ENCODE data around the gene SLC8A3. TPM values are rescaled to one million over a fixed set of nuclear protein-coding genes. Genes with fewer than 3 reads are reported as not detected.
A peak's percentile ranks its signal among the peaks of the same experiment; 100 is the strongest.

Gene SLC8A3
- polyA plus RNA-seq, 1 donor = 0.62 TPM

DNA sequence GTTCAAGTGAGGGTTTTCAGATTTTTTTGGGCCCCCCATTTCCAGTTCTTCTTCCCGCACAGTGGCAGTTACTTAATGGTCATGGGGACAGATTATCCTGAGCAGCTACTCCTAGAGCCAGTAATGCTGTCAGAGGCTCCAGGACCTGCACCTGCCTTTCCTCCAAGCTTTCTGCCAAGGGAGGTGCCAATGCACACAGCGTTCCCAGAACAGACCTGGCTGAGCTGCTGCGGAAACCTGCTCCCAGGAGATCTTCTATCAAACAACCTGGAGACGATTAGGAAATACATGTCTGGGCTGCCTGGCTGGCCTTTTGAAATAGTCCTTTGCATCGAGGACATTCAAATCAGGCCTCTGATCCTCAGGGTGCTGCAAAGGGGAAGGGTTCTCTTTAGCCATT is 120.9 kb downstream of the SLC8A3 start:
- DNase-seq = no peak

DNA sequence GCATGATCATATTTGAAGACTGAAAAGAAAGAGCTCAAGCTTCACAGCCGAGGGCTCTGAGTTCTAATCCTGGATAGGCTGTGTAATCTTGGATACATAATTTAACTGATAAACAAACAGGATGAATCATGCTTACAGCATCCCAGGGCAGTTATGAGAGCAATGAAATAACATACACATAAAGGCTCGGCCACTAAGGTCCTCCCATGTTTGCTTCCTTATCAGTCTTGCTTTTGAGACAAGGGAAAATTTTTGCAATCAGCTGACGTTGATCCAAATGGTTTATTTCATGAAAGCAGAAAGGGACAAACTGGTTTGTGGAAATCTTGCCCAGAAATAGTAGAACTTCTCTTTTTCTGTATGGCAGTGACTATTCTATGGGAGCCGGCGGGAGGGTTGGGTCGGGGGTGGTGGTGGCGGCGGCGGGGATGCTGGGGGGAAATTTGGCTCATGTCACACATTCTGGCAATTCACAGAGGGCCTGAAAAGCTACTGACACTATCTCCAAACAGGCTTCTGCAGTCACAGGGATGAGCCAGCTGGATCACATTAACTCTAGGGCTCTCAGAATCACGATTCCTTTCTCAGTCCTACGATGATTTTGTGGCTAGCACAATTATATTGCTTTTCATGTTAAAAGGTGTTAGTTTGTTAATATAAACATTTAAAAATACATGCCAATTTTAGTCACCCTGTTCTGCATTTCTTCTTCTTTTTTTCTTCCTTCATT is 124.5 kb downstream of the SLC8A3 start:
- DNase-seq = no peak

DNA sequence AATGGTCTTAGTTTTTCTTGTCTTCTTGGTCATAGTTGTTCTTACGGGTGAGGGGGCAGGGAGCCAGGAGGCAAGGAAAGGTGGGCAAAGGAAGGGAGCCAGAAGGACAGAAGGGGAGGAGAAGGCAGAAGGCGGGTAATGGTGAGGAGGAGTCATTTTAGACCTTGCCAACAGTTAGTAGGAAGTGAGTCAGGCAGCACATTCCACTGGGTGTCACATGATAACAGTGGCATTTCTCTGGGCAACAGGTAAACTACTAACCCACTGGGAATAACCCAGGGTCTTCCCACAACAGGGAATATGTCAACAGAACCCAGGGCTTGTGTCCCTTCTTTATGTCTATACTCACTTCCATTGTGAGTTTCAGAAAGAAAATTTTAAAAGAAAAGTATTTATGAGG is 127.6 kb downstream of the SLC8A3 start:
- DNase-seq = no peak

DNA sequence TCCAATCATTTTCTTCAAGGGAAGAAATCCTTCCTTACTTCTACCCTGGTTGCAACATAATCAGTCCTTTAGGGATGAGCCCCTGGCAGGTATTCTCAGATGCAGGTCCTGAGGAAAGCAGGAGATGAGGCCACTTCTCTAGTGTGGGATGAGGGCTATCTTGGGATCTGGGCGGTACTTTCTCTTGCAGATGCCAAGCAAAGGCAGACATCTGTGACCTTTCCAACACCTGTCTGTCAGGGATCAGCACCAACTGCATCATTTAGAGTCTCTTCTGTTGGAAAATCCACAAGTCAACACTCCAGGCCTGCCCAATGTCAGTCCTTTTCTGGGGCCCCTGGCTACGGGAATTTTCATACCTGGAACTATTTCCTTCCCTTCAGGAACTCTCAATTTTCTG is 129.2 kb downstream of the SLC8A3 start:
- DNase-seq = no peak

DNA sequence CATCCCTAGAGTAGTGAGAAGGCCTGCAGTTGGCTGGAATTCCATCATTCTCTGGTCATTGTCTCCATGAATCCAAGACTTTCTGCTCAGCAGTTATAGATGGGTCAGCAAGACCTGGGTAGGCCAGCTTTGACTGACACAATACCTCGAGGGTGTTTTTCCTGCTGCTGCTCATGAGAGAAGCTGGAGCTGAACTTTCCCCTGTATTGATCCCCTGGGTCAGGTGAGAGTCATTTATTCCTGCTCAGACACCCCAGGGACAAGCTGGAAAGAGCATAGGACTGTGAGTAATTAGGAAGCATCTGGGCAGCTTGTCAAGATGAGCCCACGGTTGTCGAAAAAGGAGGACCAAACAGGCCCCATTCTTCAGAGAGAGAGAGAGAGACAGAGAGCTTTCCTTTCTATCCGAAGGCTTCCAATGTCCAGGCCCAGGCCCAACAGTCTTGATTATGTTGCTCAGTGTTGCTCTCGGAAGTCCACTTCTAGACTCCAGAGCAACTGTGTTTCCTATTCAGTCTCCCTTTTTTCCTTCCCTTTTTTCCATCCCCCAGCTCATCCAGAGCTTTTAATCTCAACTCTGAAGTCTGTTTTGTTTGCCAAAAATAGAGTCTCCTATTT is 131.1 kb downstream of the SLC8A3 start:
- DNase-seq = no peak

DNA sequence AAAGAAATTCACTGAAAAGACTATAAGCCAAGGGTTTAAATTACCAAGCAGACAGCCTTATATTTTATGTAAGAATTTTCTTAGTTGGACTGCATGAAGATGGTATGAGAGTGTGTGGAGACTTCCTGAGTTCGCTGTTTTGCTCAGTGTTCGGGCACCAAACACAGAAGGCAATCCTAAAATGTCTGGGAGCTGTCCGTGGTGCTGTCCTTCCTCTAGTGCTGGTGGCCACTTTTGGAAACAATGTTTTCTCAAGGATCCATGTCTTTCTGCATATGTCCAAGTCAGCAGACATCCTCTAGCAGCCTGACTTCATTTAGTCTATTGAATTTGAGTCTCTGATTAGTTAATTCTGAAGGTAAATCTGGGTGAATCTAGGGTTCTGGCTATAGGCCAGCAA is 135.8 kb downstream of the SLC8A3 start:
- DNase-seq = peak; percentile 59

DNA sequence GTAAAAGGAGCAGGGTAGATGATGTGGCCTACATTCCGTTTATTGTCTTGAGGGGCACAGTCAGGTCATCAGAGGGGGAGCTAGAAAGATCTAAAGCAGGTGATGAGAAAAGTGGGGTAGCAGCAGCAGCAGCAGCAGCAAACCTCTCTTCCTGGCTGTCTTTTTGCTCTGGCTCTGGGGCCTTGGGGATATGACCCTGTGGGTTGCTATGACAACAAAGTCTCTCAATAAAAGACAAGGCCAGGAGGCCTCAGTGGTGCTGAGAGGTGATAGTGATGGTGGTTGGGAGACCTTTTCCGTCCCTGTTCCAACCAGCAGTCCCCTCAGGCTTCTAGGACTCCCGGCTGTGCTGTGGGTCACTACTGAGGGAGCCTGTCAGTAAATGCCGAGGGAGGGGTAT is 138.6 kb downstream of the SLC8A3 start:
- no peak for DNase-seq

DNA sequence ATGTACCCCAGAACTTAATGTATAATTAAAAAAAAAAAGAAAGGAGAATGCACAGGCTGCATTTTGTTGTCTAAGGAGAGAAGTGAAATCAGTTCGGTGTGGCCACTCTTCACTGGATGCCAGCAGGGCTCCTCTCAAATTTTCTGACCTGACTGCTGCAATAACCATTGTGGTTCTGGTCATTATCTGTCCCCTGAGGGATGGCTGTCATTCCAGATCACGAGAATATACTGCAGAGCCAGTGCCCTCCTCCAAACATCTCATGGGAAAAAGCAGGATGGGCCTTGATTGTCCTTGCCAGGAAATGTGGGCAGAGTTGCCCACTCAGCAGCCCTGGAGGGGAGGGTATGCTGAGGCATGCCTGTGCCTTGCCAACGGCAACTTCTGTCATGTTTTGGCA is 139.1 kb downstream of the SLC8A3 start:
- DNase-seq = no peak

DNA sequence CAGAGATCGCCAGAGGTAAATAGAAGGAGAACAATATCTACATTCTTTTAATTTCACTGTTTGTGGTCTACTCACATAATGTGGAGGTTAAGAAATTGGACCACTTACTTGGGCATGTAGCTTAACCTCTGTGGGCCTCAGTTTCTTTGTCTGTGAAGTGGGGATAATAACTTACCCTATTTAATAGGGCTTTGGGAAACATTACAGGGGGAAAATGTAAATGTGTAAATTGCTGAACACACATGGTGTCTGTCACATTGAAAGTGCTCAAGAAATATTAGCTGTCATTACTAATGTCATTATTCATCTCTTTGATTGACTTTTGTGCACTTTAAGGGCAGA is 140.5 kb downstream of the SLC8A3 start:
- DNase-seq = no peak

DNA sequence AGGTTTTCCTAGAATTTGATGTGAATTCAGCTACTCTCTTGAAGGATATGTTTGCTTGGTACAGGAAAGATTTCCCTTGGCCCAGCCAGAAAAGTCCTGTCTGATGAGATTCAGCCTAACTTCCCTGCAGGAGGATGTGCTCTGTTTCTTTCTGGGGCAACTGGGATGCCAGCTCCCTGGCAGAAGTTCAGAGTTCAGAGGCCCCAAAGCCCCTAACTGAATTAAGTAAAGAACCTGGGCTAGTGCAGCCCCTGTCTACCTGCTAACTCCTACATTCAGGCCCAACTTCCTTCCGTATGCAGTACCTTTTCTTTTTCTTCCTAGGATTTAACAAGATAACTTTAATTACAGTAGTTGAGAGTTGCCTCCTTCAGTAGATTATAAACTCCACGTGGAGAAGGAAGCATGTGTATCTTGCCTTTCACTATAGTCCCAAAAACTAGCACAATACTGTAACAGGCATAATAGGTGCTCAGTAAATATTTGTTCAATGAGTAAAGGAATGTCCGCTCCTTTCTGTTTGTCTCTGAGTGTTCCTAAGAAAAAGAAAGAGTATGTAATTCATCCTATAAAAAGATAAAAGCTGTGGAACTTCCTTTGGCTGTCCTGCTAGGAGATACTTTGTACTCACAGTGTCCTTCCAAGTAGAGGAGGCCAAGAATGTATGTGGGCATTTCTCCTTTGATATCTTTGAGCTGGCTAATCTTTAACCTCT is 141.0 kb downstream of the SLC8A3 start:
- DNase-seq = no peak

DNA sequence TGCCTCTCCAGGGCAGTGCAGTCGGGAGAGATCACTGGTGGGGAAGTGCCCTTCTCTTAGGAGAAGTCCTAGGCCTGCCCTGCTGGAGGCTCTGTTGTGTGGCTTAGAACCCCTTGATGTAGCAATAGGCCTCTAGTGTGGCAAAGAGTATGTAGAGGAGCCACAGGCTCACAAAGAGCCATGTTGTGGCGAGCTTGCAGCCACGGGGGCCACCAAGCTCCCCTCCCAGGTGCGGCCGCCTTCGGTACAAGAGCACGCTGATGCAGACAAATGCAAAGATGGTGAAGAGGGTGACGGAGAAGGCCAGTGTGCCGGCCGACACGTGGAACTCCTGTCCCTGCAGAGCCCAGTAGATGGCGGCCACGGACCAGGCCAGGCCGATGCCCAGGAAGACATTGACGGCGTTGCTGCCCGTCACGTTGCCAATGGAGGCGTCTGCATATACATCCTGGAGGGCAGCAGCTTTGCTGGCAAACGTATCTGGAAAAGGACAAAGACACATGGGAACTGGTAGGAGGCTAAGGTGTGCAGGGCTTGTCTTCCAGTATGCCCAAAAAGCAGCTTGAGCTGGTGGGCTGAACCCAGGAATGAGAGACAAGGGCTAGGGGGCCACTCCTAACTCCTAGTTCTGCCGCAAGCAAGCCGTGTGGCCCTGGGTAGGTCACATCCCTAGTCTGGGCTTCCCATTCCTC is 142.8 kb downstream of the SLC8A3 start:
- DNase-seq = peak; percentile 32

DNA sequence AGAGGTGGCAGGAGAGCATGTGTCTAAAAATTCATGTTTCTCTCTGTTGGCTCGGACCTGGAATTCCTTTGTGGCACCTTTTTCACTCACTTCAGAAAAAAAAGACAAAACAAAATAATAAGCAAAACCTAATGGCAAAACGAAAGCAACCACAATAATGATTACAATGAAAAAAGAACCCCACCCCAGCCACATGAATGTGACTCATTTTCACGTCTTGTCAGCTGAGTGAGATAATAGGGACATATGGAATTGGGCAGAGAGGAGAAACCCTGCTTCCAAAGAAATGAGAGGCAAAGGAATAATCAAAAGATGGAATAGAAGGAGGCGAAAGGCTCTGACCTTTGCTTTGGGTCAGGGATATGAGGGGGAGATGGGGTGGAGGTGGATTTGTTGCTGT is 143.4 kb downstream of the SLC8A3 start:
- no peak for DNase-seq

DNA sequence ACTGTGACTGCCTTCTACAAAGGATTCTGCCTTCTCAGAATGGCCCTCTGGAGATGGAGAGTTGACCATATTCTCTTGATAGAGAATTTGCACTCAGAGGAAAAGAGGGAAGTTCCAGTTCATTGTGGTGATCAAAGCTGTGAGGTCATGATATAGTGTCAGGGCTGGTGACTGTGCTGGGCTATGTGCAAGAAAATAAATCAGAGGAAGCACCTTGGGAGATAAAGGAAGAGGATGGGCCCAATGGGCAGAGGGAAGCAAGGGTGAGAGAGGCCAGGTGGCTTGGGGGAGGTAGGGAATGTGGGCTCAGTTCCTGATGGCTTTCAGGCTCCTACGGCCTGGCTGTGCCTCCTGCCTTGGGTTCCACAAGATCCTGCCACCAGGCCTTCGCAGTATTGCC is 145.8 kb downstream of the SLC8A3 start:
- no peak for DNase-seq

DNA sequence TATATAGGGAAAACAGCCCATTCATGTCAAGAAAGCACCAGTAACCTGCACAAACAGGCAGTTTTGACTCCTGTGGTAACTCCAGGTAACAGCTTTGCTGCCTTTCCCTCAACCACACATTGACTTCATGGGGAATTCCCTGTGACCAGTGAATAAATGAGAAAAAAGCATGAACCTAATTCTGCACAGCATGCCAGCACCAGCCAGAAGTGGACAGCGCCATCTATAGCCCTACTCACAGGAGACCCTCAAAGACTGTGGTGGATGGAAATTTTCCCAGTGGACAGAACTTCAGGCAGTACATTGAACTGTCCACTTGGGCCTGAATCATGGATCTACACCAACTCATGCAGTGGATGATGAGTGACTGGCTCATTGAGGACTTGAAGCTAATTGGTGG is 152.1 kb downstream of the SLC8A3 start:
- no peak for DNase-seq

DNA sequence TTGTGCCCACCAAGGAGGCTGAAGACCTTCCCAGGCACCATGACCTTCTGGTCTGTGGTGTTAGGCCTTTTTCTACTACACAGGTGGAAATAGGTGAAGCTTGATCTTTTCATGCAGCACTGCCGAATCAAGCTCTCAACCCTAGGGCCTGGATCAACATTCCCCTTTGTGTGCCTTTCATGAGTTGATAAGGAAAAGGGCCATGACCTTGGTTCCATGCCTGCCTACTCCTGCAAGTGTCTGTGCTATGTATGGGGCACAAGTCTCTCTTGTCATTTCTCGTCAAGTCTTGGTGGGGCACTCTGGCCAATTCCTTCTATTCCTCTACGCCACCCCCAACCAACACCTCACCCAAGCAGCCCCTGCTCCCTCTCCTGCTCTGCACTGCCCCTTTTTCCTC is 154.5 kb downstream of the SLC8A3 start:
- no peak for DNase-seq

DNA sequence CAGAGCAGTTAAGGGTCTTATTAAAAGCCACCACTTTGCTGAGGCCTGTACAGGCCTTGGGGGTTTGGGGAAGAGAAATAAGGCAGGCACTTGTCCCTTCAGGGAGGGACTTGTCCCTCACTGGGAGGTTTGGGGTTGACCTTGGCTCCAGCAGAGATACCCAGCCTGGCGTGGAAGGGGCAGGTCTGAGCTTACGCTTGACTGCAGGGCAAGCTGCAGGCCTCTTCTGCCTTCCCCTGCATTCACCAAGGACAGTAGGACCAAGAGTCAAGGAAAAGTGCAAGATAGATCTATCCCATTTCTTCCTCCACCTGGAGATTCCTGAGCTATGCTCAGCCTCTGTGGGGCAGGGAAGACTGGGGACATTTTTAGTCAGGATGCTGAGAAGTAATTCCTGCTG is 155.2 kb downstream of the SLC8A3 start:
- no peak for DNase-seq

DNA sequence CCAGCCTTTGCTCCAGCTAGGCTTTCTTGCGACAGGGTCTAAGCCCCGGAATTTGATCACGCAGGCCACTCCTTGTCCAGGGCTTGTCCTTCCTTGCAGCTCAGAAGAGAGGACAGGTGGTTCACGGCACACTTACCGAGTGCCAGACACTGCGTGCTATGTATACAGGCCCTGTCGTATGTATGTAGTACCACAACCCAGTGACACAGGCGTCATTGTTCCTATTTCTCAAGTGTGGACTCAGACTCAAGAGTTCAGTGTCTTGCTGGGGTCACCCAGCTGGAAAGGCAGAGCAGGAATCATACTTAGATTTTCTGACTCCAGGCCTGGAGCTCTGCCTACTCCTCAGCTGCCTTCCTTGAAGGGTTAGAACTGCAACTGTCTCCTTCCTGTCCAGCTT is 155.6 kb downstream of the SLC8A3 start:
- no peak for DNase-seq

DNA sequence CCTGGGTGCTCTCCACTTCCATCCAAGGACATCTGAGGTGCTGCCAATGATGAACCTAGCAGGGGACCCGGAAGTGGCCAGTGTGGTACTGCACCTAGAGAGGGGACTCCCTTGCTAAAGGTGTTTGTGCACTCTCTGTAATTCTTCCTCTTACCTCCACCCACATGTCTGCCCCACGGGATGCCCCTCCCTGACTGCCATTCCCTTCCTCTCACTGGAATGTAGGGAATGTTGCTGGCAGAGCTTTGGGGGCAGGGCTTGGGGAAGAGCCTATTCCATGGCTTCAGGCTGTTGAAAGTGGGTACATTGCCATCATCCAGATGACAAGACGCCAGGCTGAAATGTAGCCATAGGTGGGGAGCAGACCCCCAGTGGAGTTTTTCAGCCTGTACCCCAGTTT is 156.3 kb downstream of the SLC8A3 start:
- no peak for DNase-seq

DNA sequence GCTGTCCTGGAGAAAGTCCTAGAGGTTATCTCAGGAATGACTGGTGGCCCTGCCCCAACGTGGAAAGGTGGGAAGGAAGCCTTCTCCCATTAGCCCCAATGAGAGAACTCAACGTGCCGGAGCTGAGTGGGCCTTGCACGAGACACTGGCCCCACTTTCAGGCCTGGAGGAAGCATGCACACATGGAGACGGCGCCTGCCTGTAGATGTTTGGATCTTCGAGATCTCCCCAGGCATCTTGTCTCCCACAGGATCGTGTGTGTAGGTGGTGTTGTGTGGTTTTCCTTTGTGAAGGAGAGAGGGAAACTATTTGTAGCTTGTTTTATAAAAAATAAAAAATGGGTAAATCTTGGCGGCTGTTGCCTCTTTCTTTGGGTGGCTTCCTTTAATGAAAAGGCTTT is 156.7 kb downstream of the SLC8A3 start:
- DNase-seq = no peak

DNA sequence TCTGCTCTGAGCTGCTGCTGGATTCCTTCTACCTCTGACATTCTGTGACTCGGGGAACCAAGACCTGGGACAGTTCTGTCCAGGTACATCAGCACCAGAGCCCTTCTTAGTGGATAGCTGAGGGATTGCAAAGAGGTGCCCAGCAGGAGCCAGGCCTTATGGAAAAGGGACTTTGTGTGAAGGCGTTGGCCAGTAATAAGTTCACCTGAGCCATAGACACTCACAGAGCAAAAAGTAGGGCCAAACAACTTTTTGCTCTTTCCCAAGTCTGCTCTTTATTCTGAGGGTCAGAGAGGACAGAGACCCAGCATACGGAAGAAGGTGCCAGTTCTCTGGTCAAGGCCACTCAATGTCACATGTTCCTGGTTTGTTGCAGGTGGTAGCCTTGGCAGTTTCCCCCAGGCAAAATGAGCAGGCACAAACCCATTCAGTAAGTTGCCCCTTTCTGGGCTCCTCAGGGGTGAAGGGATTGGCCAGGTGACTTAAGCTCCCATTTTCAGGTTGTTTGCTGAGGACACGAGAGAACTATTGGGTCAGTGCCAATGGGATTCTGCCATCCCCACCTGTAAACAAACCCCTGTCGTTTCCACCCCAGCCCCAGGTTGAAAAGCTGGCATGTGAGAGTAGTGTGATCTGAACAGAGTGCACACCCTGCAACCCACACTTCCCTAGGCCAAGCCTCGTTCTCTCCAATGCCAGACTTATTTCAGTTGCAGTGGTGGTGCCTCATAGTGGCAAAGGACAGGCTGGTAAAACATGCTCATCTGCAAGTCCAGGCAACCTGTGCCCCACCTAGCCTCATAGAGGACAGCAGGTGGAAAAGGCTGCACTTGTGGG is 159.2 kb downstream of the SLC8A3 start:
- no peak for DNase-seq

DNA sequence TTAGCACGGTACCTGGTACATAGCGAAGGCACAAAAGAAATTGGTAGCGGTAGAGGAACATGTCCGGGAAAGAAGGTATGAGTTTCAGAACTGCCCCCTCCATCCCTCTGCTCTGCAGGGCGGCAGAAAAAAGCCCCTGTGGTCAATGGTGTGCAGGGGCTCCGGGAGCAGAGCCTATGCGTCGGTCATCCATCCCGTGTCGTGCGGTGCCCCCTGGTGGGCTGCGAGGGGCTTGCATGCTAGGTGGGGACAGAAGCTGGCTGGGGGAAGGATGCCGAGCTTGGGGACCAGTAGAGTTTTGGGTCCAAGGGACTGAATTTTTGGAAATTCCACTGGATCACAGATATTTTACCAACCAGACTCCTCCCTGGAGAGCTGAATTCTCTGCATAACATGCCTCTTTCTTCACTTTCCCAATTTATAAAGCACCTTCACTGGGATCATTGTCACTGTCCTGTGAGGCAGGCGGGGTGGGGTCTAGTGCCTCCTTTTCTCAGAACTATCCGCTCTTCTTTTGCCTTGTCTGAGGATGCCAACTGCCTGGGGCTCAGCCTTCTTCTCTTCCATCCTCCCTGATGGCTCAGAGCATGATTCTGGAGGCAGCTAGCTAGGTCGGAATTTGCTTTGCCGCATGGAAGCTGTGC is 160.8 kb downstream of the SLC8A3 start:
- DNase-seq = peak; percentile 46

DNA sequence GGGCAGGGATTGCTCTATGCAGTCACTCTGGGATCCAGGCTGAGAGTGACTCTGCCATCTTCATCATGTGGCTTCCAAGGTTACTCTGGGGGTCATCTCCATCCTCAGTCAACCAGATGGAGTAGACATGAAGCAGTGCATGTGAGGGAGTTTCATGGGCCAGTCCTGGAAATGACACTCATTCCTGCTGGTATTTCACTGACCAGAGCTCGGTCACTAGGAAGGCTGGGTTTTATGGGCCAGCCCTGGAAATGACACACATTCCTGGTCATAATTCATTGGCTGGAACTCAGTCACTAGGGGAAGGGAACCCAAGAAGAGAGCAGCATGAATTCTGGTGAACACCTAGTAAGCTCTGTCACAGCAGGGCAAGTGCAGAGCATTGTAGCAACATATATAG is 164.9 kb downstream of the SLC8A3 start:
- no peak for DNase-seq
